H1 (cell line): Measurements from ENCODE around the gene SLC39A11. TPM values are rescaled to one million over a fixed set of nuclear protein-coding genes. Genes with fewer than 3 reads are reported as not detected.

Experiments
- CTCF ChIA-PET: fragments of 300-600 bp; sonication (Branson Sonifier 250); formaldehyde crosslinking; loops from one replicate; lab custom pipeline; 2021; ENCODE audit not compliant: partially characterized antibody; lab: Charles Lee
- POLR2A ChIA-PET: fragments of 300-600 bp; sonication (Branson Sonifier 250); formaldehyde crosslinking; loops from one replicate; lab custom pipeline; 2021; ENCODE audit warnings: inconsistent platforms; ENCODE audit not compliant: partially characterized antibody; lab: Charles Lee
- DNase-seq, 2 experiments: peaks; one replicate each; pipeline versions ENCODE4 v3.0.0 to v3.0.0-alpha.2; 2010 to 2022; ENCODE audit warnings: low spot score in 2 of 2, low read depth in 1 of 2, mixed read lengths in 1 of 2
- FAIRE-seq: peaks from 2 replicates; lab custom pipeline; 2011; peaks lifted over from hg19 to GRCh38; lab: Jason Lieb, UNC
- H2AFZ ChIP-seq: 2 replicates; pipeline ENCODE4 v1.8.1; 2012; ENCODE audit warnings: low read length, inconsistent platforms
- H2AK5ac ChIP-seq: 2 replicates; pipeline ENCODE4 v1.6.1; 2013; ENCODE audit warnings: low read depth, low read length
- H2BK120ac ChIP-seq: replicated peaks from 2 replicates; pipeline ENCODE3; 2013; ENCODE audit warnings: low read depth, low read length, inconsistent platforms
- H2BK12ac ChIP-seq: 2 replicates; pipeline ENCODE4 v1.6.1; 2013; ENCODE audit warnings: low read depth, low read length
- H2BK15ac ChIP-seq: 2 replicates; pipeline ENCODE4 v1.6.1; 2013; ENCODE audit warnings: low read length
- H2BK20ac ChIP-seq: 2 replicates; pipeline ENCODE4 v1.6.1; 2013; ENCODE audit warnings: low read length
- H2BK5ac ChIP-seq: 2 replicates; pipeline ENCODE4 v1.6.1; 2013; ENCODE audit warnings: low read depth, low read length
- H3K14ac ChIP-seq: 2 replicates; pipeline ENCODE4 v1.6.1; 2013; ENCODE audit warnings: inconsistent platforms; ENCODE audit not compliant: insufficient read length
- H3K18ac ChIP-seq: 2 replicates; pipeline ENCODE4 v1.6.1; 2013; ENCODE audit warnings: low read length; ENCODE audit errors: extremely low read depth
- H3K23ac ChIP-seq: 2 replicates; pipeline ENCODE4 v1.6.1; 2013; ENCODE audit warnings: inconsistent platforms; ENCODE audit not compliant: insufficient read length
- H3K23me2 ChIP-seq: 2 replicates; pipeline ENCODE4 v1.6.1; 2013; ENCODE audit warnings: low read depth, low read length
- H3K27ac ChIP-seq: 2 replicates; pipeline ENCODE4 v1.6.1; 2011; ENCODE audit warnings: low read depth, low read length, inconsistent platforms
- H3K27me3 ChIP-seq, 4 experiments: replicated peaks in 1 of 4; 1 replicate in 1 of 4; 2 replicates in 3 of 4; pipeline versions ENCODE4 v1.6.1 to v1.8.1; 2011 to 2013; ENCODE audit warnings: low read length in 3 of 4, mild to moderate bottlenecking in 3 of 4, inconsistent platforms in 2 of 4, mixed read lengths in 2 of 4, moderate library complexity in 1 of 4; ENCODE audit not compliant: control insufficient read depth in 3 of 4, insufficient read depth in 3 of 4; ENCODE audit errors: extremely low read depth in 1 of 4
- H3K36me3 ChIP-seq, 4 experiments: 2 replicates each; pipeline versions ENCODE4 v1.6.1 to v1.8.1; 2011 to 2013; ENCODE audit warnings: mild to moderate bottlenecking in 4 of 4, low read length in 3 of 4, moderate library complexity in 2 of 4, control low read depth in 1 of 4, inconsistent platforms in 1 of 4; ENCODE audit not compliant: insufficient read depth in 4 of 4, control insufficient read depth in 2 of 4
- H3K4ac ChIP-seq: replicated peaks from 2 replicates; pipeline ENCODE3; 2013; ENCODE audit warnings: low read length, low read depth, mixed read lengths, inconsistent platforms; ENCODE audit not compliant: insufficient read length
- H3K4me1 ChIP-seq, 4 experiments: replicated peaks in 1 of 4; 1 replicate in 1 of 4; 2 replicates in 3 of 4; pipeline versions ENCODE4 v1.6.1 to v1.8.1; 2011 to 2013; ENCODE audit warnings: low read length in 3 of 4, inconsistent platforms in 2 of 4, mixed read lengths in 1 of 4; ENCODE audit not compliant: insufficient read depth in 4 of 4, control insufficient read depth in 3 of 4
- H3K4me2 ChIP-seq, 2 experiments: 2 replicates each; pipeline versions ENCODE4 v1.6.1 to v1.8.1; 2011 to 2013; ENCODE audit warnings: low read depth in 2 of 2, low read length in 2 of 2, control low read depth in 1 of 2, inconsistent platforms in 1 of 2, mild to moderate bottlenecking in 1 of 2; ENCODE audit not compliant: insufficient read depth in 1 of 2
- H3K4me3 ChIP-seq, 4 experiments: fragments of 200-600, 300-600 bp in 1 of 4; sonication (generic), shearing (Covaris generic), sonication (Bioruptor Twin) in 1 of 4; 2 replicates each; pipeline versions ENCODE4 v1.5.1 to v1.8.1; 2011 to 2016; ENCODE audit warnings: low read length in 4 of 4, low read depth in 3 of 4, control low read depth in 2 of 4, inconsistent platforms in 2 of 4, mild to moderate bottlenecking in 2 of 4, mixed read lengths in 1 of 4, moderate library complexity in 1 of 4; ENCODE audit not compliant: insufficient read depth in 2 of 4; ENCODE audit errors: extremely low read depth in 1 of 4
- H3K56ac ChIP-seq: replicated peaks from 2 replicates; pipeline ENCODE3; 2013; ENCODE audit warnings: low read depth, mild to moderate bottlenecking, mixed read lengths, low read length, inconsistent platforms; ENCODE audit not compliant: insufficient read length
- H3K79me1 ChIP-seq: 2 replicates; pipeline ENCODE4 v1.6.1; 2013; ENCODE audit warnings: low read depth, low read length, control low read depth
- H3K79me2 ChIP-seq, 2 experiments: 2 replicates each; pipeline versions ENCODE4 v1.6.1 to v1.8.1; 2012 to 2013; ENCODE audit warnings: low read length in 2 of 2, mild to moderate bottlenecking in 2 of 2, inconsistent platforms in 1 of 2; ENCODE audit not compliant: insufficient read depth in 2 of 2, control insufficient read depth in 1 of 2
- H3K9ac ChIP-seq, 4 experiments: replicated peaks in 1 of 4; 1 replicate in 1 of 4; 2 replicates in 3 of 4; pipeline versions ENCODE4 v1.6.1 to v1.8.1; 2011 to 2013; ENCODE audit warnings: low read depth in 3 of 4, low read length in 3 of 4, control low read depth in 2 of 4, mild to moderate bottlenecking in 2 of 4, moderate library complexity in 2 of 4, inconsistent platforms in 1 of 4; ENCODE audit errors: extremely low read depth in 1 of 4
- H3K9me3 ChIP-seq, 2 experiments: 2 replicates each; pipeline versions ENCODE4 v1.6.1 to v1.8.1; 2012 to 2013; ENCODE audit warnings: mild to moderate bottlenecking in 2 of 2, moderate library complexity in 2 of 2, control low read depth in 1 of 2, inconsistent platforms in 1 of 2, low read depth in 1 of 2, low read length in 1 of 2, mixed read lengths in 1 of 2; ENCODE audit not compliant: insufficient read depth in 2 of 2
- H4K20me1 ChIP-seq, 2 experiments: replicated peaks in 1 of 2; 2 replicates each; pipeline versions ENCODE3 to v1.8.1; 2011 to 2013; ENCODE audit warnings: inconsistent platforms in 2 of 2, low read length in 2 of 2, mild to moderate bottlenecking in 1 of 2; ENCODE audit not compliant: insufficient read depth in 2 of 2, control insufficient read depth in 1 of 2
- H4K5ac ChIP-seq: 2 replicates; pipeline ENCODE4 v1.6.1; 2013; ENCODE audit warnings: low read length, low read depth, mixed read lengths, inconsistent platforms; ENCODE audit not compliant: insufficient read length
- H4K8ac ChIP-seq: 2 replicates; pipeline ENCODE4 v1.8.0; 2013; ENCODE audit warnings: mild to moderate bottlenecking, moderate library complexity, low read length, inconsistent platforms; ENCODE audit not compliant: insufficient read depth; ENCODE audit errors: extremely low read depth
- H4K91ac ChIP-seq: replicated peaks from 2 replicates; pipeline ENCODE3; 2013; ENCODE audit warnings: low read length, mixed read lengths, inconsistent platforms; ENCODE audit not compliant: insufficient read length
- ATF2 ChIP-seq: IDR thresholded peaks from 2 replicates; pipeline ENCODE4 v1.6.1; 2012; ENCODE audit warnings: low read length, inconsistent platforms
- ATF3 ChIP-seq: IDR thresholded peaks from 2 replicates; pipeline ENCODE4 v1.6.1; 2011; ENCODE audit warnings: low read depth, mild to moderate bottlenecking, low read length; ENCODE audit not compliant: insufficient read depth
- EP300 ChIP-seq, 2 experiments: IDR thresholded peaks; 1 replicate in 1 of 2; 2 replicates in 1 of 2; pipeline ENCODE4 v1.6.1; 2011 to 2012; ENCODE audit warnings: low read depth in 2 of 2, low read length in 2 of 2, mild to moderate bottlenecking in 2 of 2, borderline replicate concordance in 1 of 2, inconsistent platforms in 1 of 2, moderate library complexity in 1 of 2
- FOSL1 ChIP-seq: IDR thresholded peaks from 2 replicates; pipeline ENCODE4 v1.6.1; 2011; ENCODE audit warnings: mild to moderate bottlenecking, low read depth, low read length, moderate library complexity; ENCODE audit not compliant: insufficient read depth
- GABPA ChIP-seq: IDR thresholded peaks from 2 replicates; pipeline ENCODE4 v1.6.1; 2011; ENCODE audit warnings: mild to moderate bottlenecking, low read length, moderate library complexity, borderline replicate concordance; ENCODE audit not compliant: insufficient read depth
- JUN ChIP-seq: IDR thresholded peaks from 2 replicates; pipeline ENCODE4 v1.6.1; 2011; ENCODE audit warnings: low read depth, mild to moderate bottlenecking, improper control_type of control experiment, low read length
- NRF1 ChIP-seq: IDR thresholded peaks from 2 replicates; pipeline ENCODE4 v1.6.1; 2011; ENCODE audit warnings: mild to moderate bottlenecking, low read depth, low read length, improper control_type of control experiment
- RXRA ChIP-seq: IDR thresholded peaks from 2 replicates; pipeline ENCODE4 v1.6.1; 2011; ENCODE audit warnings: low read depth, mild to moderate bottlenecking, low read length, moderate library complexity; ENCODE audit not compliant: insufficient read depth
- SIRT6 ChIP-seq: IDR thresholded peaks from one replicate; pipeline ENCODE4 v1.7.1; 2012; ENCODE audit warnings: low read length, inconsistent platforms
- SP4 ChIP-seq: IDR thresholded peaks from 2 replicates; pipeline ENCODE4 v1.6.1; 2012; ENCODE audit warnings: low read length, inconsistent platforms
- TBP ChIP-seq: IDR thresholded peaks from 2 replicates; pipeline ENCODE4 v1.6.1; 2011; ENCODE audit warnings: low read depth, low read length, improper control_type of control experiment
- TCF12 ChIP-seq: IDR thresholded peaks from 2 replicates; pipeline ENCODE4 v1.6.1; 2011; ENCODE audit warnings: low read depth, mild to moderate bottlenecking, low read length
- WGBS, 2 experiments: shearing (Covaris generic) in 1 of 2; methylation state at CpG; one replicate each; pipeline versions ENCODE4 v1.1.6 to v1.1.7; 2013 to 2015; ENCODE audit warnings: low lambda C conversion rate in 2 of 2, mixed read lengths in 2 of 2, inconsistent platforms in 1 of 2, low coverage in 1 of 2, missing lambda C conversion rate in 1 of 2; ENCODE audit not compliant: insufficient replicate concordance in 2 of 2, insufficient coverage in 1 of 2, insufficient read length in 1 of 2; ENCODE audit errors: extremely low coverage in 1 of 2, missing lambda C conversion rate in 1 of 2; 5-methylcytosine and 5-hydroxymethylcytosine counted together
- polyA plus RNA-seq, 7 experiments: library from polyadenylated mRNA; depleted of rRNA in 3 of 7; stranded (reverse) in 5 of 7; unstranded in 2 of 7; fragments of >200 nt in 5 of 7; fragments of 200-250 nt in 2 of 7; gene quantifications; 1 replicate in 5 of 7; 2 replicates in 1 of 7; 4 replicates in 1 of 7; pipeline versions ENCODE4 v1.2.1 to v1.2.3, GENCODE V29; 2011 to 2013; ENCODE audit warnings: missing spikeins in 2 of 7, mixed read lengths in 2 of 7
- total RNA-seq: library from RNA; stranded (reverse); fragmentation: NEBNext Ultra II Directional; extraction: Animal tissue kit (Norgen Biotek cat#: 25700); gene quantifications from 2 replicates; pipeline ENCODE4 v1.2.1, GENCODE V29; 2021

The SLC39A11 gene
- total and polyA plus RNA-seq, 2 of the 8 experiments (the other 6 are each of a cell fraction or from before 2014, with no cell fraction given): 12.2 to 19.6 TPM

GRCh38 chr17:72901657-72902056 lies 190.8 kb downstream of the SLC39A11 start:
- H3K56ac ChIP-seq: no peak overlapping the region
- H2BK120ac ChIP-seq: no peak overlapping the region
- H2BK12ac ChIP-seq: no peak overlapping the region
- no peak overlapping the region for H3K23ac ChIP-seq
- FAIRE-seq: no peak
- no peak overlapping the region for H2BK15ac ChIP-seq
- no peak overlapping the region for H4K5ac ChIP-seq
- no peak overlapping the region; the same call in 1 of the 2 replicates for H4K8ac ChIP-seq
- no peak overlapping the region for H2BK5ac ChIP-seq
- H3K27ac ChIP-seq: no peak overlapping the region
- H3K36me3 ChIP-seq: no peaks in the 10 kb centered on the region
- H3K4ac ChIP-seq: no peak overlapping the region
- H3K9me3 ChIP-seq: no peaks in the 10 kb centered on the region
- ChIA-PET CTCF (interaction anchor here (1.2 to 1.4 kb wide), 2 partner anchors 174 to 341 kb away, joined by 3 read pairs; no protein-coding TSS in a partner anchor), POLR2A (no interaction called here)
- H3K4me3 ChIP-seq: no peak overlapping the region
- no peak overlapping the region for H3K18ac ChIP-seq
- WGBS, 2 experiments: 92% methylated on average over 3 of the region's 3 CpGs; no CpG with 5 or more reads in 1 of the 2 experiments
- no peak overlapping the region for H3K9ac ChIP-seq
- no peaks in the 10 kb centered on the region for H3K27me3 ChIP-seq
- DNase-seq: no peak
- H4K20me1 ChIP-seq: no peaks in the 10 kb centered on the region
- H2BK20ac ChIP-seq: no peak overlapping the region
- no peak overlapping the region for H3K4me2 ChIP-seq
- H3K4me1 ChIP-seq: peaks cover 0 to 6% (median 0%) of the 10 kb centered on the region in 4 experiments; a peak in 1 of 7 replicates
- H3K79me1 ChIP-seq: no peaks in the 10 kb centered on the region
- H2AFZ ChIP-seq: no peak overlapping the region
- H3K23me2 ChIP-seq: no peaks in the 10 kb centered on the region
- H3K14ac ChIP-seq: no peak overlapping the region
- H2AK5ac ChIP-seq: no peak overlapping the region
- H4K91ac ChIP-seq: no peak overlapping the region
- no peaks in the 10 kb centered on the region for H3K79me2 ChIP-seq
- TF ChIP-seq EP300 (IDR thresholded peaks at IDR 0.05; ENCODE audit: borderline replicate concordance in 1 of 2, low read depth in 2 of 2, low read length in 2 of 2): no peak
- TF ChIP-seq JUN: no peak
- TF ChIP-seq FOSL1: no peak
- no peak for TF ChIP-seq TBP
- TF ChIP-seq GABPA: no peak
- no peak for TF ChIP-seq ATF2
- TF ChIP-seq SP4: no peak
- no peak for TF ChIP-seq RXRA
- TF ChIP-seq SIRT6: no peak
- no peak for TF ChIP-seq ATF3
- no peak for TF ChIP-seq NRF1
- no peak for TF ChIP-seq TCF12
